SK-N-MC (cell line): ENCODE data around the gene RPAP3.

ENCODE experiments used
- EZH2 ChIP-seq: fragments of 200-600 bp; sonication (generic); IDR thresholded peaks from one replicate; pipeline ENCODE4 v1.6.1; 2017; ENCODE audit warnings: antibody characterized with exemption
- POLR2AphosphoS5 ChIP-seq: IDR thresholded peaks from 2 replicates; pipeline ENCODE4 v1.6.1; 2012; ENCODE audit warnings: mild to moderate bottlenecking, low read depth, low read length, borderline replicate concordance

GRCh38 chr12:47725893-47726292 lies 20.1 kb upstream of the RPAP3 start:
- TF ChIP-seq POLR2AphosphoS5 = peak; percentile 39; the same call in 1 of the 2 replicates
- no peak for TF ChIP-seq EZH2
